Left renal pelvis (tissue), 4 donors: ENCODE measurements around the gene MRPS26. TPM values are rescaled to one million over a fixed set of nuclear protein-coding genes. Genes with fewer than 3 reads are reported as not detected.
"Not testable (repeated sequence)": the region's sequence is repeated elsewhere in the genome, so short reads cannot be mapped to it uniquely, and the experiment has no call there.

Experiments used
- DNase-seq, 4 donors: peaks; one replicate each; pipeline ENCODE4 v3.0.0-alpha.2; 2013; ENCODE audit warnings: low read depth in 4 of 4, low spot score in 3 of 4
- polyA plus RNA-seq, 4 donors: library from polyadenylated mRNA; unstranded; fragments of 120-200 nt; gene quantifications; one replicate each; pipeline ENCODE4 v1.2.1, GENCODE V29; 2013; ENCODE audit not compliant: insufficient read length in 4 of 4

The MRPS26 gene
- 10 to 100 TPM; 36.8 to 72.5 (median 46.0) TPM for polyA plus RNA-seq

GRCh38 chr20:3045816-3046676, at the start of gene MRPS26:
TSS of gene MRPS26 (plus strand) at chr20:3046052. CDS start at chr20:3046069, 17 bp downstream.
- DNase-seq = peak; percentile 71 to 85 (median 78)

- no peak for DNase-seq
Measured at GRCh38 chr20:2998728-2999127, 47.1 kb upstream of the MRPS26 start.

GRCh38 chr20:3000852-3001523, 44.9 kb upstream of the MRPS26 start:
- DNase-seq = peak in 3 of 4 donors; percentile 4 to 32 (median 6)

GRCh38 chr20:3003416-3003815, 42.4 kb upstream of the MRPS26 start:
- no peak for DNase-seq

GRCh38 chr20:3010985-3011723, 34.7 kb upstream of the MRPS26 start:
- DNase-seq = no peak

GRCh38 chr20:3011752-3012151, 34.1 kb upstream of the MRPS26 start:
- DNase-seq = no peak

GRCh38 chr20:3013771-3014170, 32.1 kb upstream of the MRPS26 start:
- no peak for DNase-seq

GRCh38 chr20:3014179-3014578, 31.7 kb upstream of the MRPS26 start:
- DNase-seq = no peak

GRCh38 chr20:3014662-3015061, 31.2 kb upstream of the MRPS26 start:
- DNase-seq = no peak

- not testable (repeated sequence) for DNase-seq
Measured at GRCh38 chr20:3015302-3015701, 30.6 kb upstream of the MRPS26 start.

- DNase-seq = no peak
Measured at GRCh38 chr20:3021327-3021726, 24.5 kb upstream of the MRPS26 start.

- no peak for DNase-seq
Measured at GRCh38 chr20:3021777-3022176, 24.1 kb upstream of the MRPS26 start.

GRCh38 chr20:3022559-3023490, 23.0 kb upstream of the MRPS26 start:
- not testable (repeated sequence) for DNase-seq

GRCh38 chr20:3027987-3028386, 17.9 kb upstream of the MRPS26 start:
- no peak for DNase-seq

- DNase-seq = no peak
Measured at GRCh38 chr20:3031524-3032147, 14.2 kb upstream of the MRPS26 start.

GRCh38 chr20:3032624-3033023, 13.2 kb upstream of the MRPS26 start:
- DNase-seq = no peak

- no peak for DNase-seq
Measured at GRCh38 chr20:3037654-3038053, 8.2 kb upstream of the MRPS26 start.

- DNase-seq = no peak
Measured at GRCh38 chr20:3038454-3038853, 7.4 kb upstream of the MRPS26 start.

- DNase-seq = no peak
Measured at GRCh38 chr20:3039426-3039825, 6.4 kb upstream of the MRPS26 start.

- no peak for DNase-seq
Measured at GRCh38 chr20:3040086-3040485, 5.8 kb upstream of the MRPS26 start.
